Activated B cell treated with CpG ODN at 0.5 μM for 24 hours (primary cell): ENCODE results near the gene PCDH9. TPM values are rescaled to one million over a fixed set of nuclear protein-coding genes. Genes with fewer than 3 reads are reported as not detected.

ENCODE experiments used
- ATAC-seq: fragments of 200-7000 bp; cut with Tn5 transposase; one replicate; pipeline ENCODE4 v1.10.0; 2021; ENCODE audit warnings: low read depth, mild to moderate bottlenecking, moderate library complexity
- CTCF ChIA-PET: fragments of 350-600 bp; sonication (Branson Sonifier 250); formaldehyde crosslinking; loops from one replicate; lab custom pipeline; 2021; ENCODE audit warnings: antibody characterized with exemption; lab: Charles Lee
- POLR2A ChIA-PET: fragments of 350-600 bp; sonication (Branson Sonifier 250); formaldehyde crosslinking; loops from one replicate; lab custom pipeline; 2021; ENCODE audit warnings: antibody characterized with exemption; lab: Charles Lee
- DNase-seq: peaks from one replicate; pipeline ENCODE4 v3.0.0; 2022
- H3K27ac Mint-ChIP-seq: one replicate; pipeline ENCODE4 v1.8.0; 2020; ENCODE audit warnings: mixed read lengths
- H3K27me3 Mint-ChIP-seq: one replicate; pipeline ENCODE4 v1.8.0; 2021; ENCODE audit warnings: mixed read lengths
- H3K36me3 Mint-ChIP-seq: one replicate; pipeline ENCODE4 v1.8.0; 2021; ENCODE audit warnings: low read depth, mixed read lengths
- H3K4me1 Mint-ChIP-seq: one replicate; pipeline ENCODE4 v1.8.0; 2021; ENCODE audit warnings: mixed read lengths
- H3K4me3 Mint-ChIP-seq: one replicate; pipeline ENCODE4 v1.8.0; 2020; ENCODE audit warnings: mild to moderate bottlenecking, mixed read lengths
- H3K9me3 Mint-ChIP-seq: one replicate; pipeline ENCODE4 v1.8.0; 2020; ENCODE audit warnings: mixed read lengths
- intact Hi-C: fragments of 100-400 bp; cut with micrococcal nuclease; formaldehyde crosslinking; loops from one replicate; pipeline ENCODE4 v1.15.1; 2024
- total RNA-seq: library from RNA; stranded (reverse); gene quantifications from 2 replicates; pipeline ENCODE4 v1.2.3, GENCODE V29; 2022
- TF ChIP-seq, protein P1 (sequence below): fragments of 200-600 bp; IDR thresholded peaks from one replicate; pipeline ENCODE4 v1.8.0; 2022; ENCODE audit warnings: antibody characterized with exemption, mild to moderate bottlenecking

PCDH9 gene
- total RNA-seq, 1 donor from 2014 or later = 6.4 TPM

DNA sequence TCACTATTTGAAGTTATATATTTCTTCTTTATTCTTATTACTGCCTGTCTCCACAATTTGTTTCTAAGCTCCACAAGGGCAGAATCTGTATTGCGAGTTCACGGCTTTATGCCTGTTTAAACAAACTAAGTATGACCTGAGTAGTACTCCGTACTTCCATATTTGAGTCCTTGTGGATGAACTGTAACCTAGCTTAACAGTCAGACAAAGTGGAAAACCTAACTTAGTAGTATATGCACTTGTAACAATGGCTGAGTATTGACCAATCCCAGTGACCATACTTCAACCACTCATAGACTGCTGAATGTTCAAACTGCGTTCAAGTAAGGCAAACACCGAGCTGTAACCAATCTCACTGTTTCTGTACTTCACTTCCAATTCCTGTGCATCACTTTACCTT is 292.7 kb downstream of the PCDH9 start:
- Mint-ChIP-seq H3K4me3 (no peak overlapping the region), H3K4me1 (peaks cover 10% of the 10 kb centered on the region), H3K27me3 (no peaks in the 10 kb centered on the region), H3K36me3 (no peaks in the 10 kb centered on the region), H3K27ac (no peak overlapping the region), H3K9me3 (no peaks in the 10 kb centered on the region)
- DNase-seq (no peak), ATAC-seq (no peak)
- intact Hi-C loops = no loop called here
- POLR2A ChIA-PET = no interaction called here
- CTCF ChIA-PET = no interaction called here
- TF ChIP-seq, protein P1, sequence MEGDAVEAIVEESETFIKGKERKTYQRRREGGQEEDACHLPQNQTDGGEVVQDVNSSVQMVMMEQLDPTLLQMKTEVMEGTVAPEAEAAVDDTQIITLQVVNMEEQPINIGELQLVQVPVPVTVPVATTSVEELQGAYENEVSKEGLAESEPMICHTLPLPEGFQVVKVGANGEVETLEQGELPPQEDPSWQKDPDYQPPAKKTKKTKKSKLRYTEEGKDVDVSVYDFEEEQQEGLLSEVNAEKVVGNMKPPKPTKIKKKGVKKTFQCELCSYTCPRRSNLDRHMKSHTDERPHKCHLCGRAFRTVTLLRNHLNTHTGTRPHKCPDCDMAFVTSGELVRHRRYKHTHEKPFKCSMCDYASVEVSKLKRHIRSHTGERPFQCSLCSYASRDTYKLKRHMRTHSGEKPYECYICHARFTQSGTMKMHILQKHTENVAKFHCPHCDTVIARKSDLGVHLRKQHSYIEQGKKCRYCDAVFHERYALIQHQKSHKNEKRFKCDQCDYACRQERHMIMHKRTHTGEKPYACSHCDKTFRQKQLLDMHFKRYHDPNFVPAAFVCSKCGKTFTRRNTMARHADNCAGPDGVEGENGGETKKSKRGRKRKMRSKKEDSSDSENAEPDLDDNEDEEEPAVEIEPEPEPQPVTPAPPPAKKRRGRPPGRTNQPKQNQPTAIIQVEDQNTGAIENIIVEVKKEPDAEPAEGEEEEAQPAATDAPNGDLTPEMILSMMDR = no peak

GRCh38 chr13:66933994-66934393 is 296.1 kb downstream of the PCDH9 start:
- CTCF ChIA-PET = no interaction called here
- ATAC-seq (no peak), DNase-seq (no peak)
- Mint-ChIP-seq H3K36me3 (no peaks in the 10 kb centered on the region), H3K9me3 (no peaks in the 10 kb centered on the region), H3K4me1 (peaks cover 10% of the 10 kb centered on the region), H3K27me3 (no peaks in the 10 kb centered on the region), H3K4me3 (no peak overlapping the region), H3K27ac (no peak overlapping the region)
- POLR2A ChIA-PET = no interaction called here
- intact Hi-C loops = no loop called here
- TF ChIP-seq, protein P1 = no peak

DNA sequence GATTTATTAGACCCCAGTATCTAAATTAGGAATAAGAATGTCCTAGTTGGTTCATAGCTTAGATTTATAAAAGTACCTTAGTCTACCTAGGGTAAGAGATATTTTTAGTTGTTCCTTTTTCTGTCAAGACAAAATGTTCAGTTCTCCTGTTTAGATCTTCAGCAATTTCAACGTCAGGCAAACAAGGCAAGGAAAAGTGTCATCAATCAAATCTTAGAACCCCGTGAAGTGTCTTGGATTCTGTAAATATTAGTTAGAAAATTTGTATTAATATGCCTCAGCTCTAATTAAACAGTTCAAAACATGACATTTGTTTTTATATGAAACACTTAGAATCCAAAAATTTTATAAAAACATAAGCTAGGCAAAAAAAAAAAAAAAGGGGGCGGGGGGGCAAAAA is 296.6 kb downstream of the PCDH9 start:
- TF ChIP-seq, protein P1 = no peak
- H3K4me3 Mint-ChIP-seq = no peak overlapping the region
- ATAC-seq = no peak
- H3K27ac Mint-ChIP-seq = no peak overlapping the region
- peaks cover 10% of the 10 kb centered on the region for H3K4me1 Mint-ChIP-seq
- CTCF ChIA-PET = no interaction called here
- no peaks in the 10 kb centered on the region for H3K9me3 Mint-ChIP-seq
- intact Hi-C loops = no loop called here
- POLR2A ChIA-PET = no interaction called here
- no peak for DNase-seq
- no peaks in the 10 kb centered on the region for H3K36me3 Mint-ChIP-seq
- H3K27me3 Mint-ChIP-seq = no peaks in the 10 kb centered on the region

DNA sequence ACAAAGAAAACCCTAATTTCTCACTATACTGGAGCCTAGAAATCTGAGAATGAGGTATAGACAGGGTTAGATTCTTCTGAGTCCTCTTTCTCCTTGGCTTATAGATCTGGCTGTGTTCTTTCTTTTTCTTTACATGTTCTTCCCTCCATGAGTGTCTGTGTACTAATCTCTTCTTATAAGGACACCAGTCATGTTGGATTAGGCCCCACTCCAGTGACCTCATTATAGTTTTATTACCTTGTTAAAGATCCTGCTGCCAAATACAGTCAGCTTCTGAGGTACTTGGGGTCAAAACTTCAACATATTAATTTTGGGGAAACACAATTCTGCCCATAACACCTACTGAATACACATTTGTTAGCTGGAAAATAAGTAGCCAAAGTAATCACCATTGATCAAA is 302.6 kb downstream of the PCDH9 start:
- H3K27ac Mint-ChIP-seq = no peak overlapping the region
- CTCF ChIA-PET = no interaction called here
- H3K9me3 Mint-ChIP-seq = no peaks in the 10 kb centered on the region
- H3K4me1 Mint-ChIP-seq = peaks cover 5% of the 10 kb centered on the region
- POLR2A ChIA-PET = no interaction called here
- no peaks in the 10 kb centered on the region for H3K36me3 Mint-ChIP-seq
- H3K4me3 Mint-ChIP-seq = no peak overlapping the region
- H3K27me3 Mint-ChIP-seq = no peaks in the 10 kb centered on the region
- no peak for DNase-seq
- TF ChIP-seq, protein P1 = no peak
- intact Hi-C loops = no loop called here
- no peak for ATAC-seq

- Mint-ChIP-seq H3K27me3 (no peaks in the 10 kb centered on the region), H3K4me3 (no peak overlapping the region), H3K4me1 (peaks cover 5% of the 10 kb centered on the region), H3K27ac (no peak overlapping the region), H3K9me3 (no peaks in the 10 kb centered on the region), H3K36me3 (no peaks in the 10 kb centered on the region)
- no peak for ATAC-seq
- TF ChIP-seq, protein P1 = no peak
- no peak for DNase-seq
- POLR2A ChIA-PET = no interaction called here
- intact Hi-C loops = no loop called here
- CTCF ChIA-PET = no interaction called here
Observed at GRCh38 chr13:66926851-66927524, 303.1 kb downstream of the PCDH9 start.
